SU-DHL-6 (cell line): ENCODE data around the gene TLX3.

Experiments used
- CTCF ChIP-seq: fragments of 200-600 bp; sonication (generic); IDR thresholded peaks from one replicate; pipeline ENCODE4 v1.5.1; 2017; ENCODE audit warnings: antibody characterized with exemption, mild to moderate bottlenecking, low read length, moderate library complexity; ENCODE audit not compliant: insufficient read depth, poor library complexity, severe bottlenecking
- EZH2phosphoT487 ChIP-seq: fragments of 200-600 bp; sonication (generic), shearing (Covaris generic); conservative IDR thresholded peaks from 2 replicates; pipeline ENCODE4 v1.6.1; 2018; ENCODE audit warnings: mild to moderate bottlenecking, antibody characterized with exemption, low read length, moderate library complexity, mixed read lengths

DNA sequence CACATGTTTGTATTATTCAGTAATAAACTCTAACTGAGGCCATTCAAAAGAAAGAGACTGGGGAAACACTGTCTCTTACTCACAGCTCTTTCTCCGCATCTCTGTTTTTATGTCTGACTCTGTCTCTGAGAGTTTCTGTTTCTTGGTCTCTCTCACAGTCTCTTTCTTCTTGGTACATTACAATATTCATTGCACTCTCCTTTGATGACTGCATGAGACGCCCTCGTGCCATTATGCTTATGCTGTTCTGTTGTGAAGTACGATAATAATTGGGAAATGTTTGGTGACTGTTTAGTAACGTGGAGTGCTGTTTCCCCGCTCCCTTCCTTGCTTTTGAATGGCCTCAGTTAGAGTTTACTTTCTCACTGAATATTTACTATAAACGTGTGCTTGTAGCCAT lies 25.3 kb upstream of the TLX3 start:
- TF ChIP-seq CTCF (no peak), EZH2phosphoT487 (no peak)
